ENCODE measurements around the gene KRTAP9-8.
"Not testable (repeated sequence)": the region's sequence is repeated elsewhere in the genome, so short reads cannot be mapped to it uniquely, and the experiment has no call there.

KRTAP9-8 gene, protein sequence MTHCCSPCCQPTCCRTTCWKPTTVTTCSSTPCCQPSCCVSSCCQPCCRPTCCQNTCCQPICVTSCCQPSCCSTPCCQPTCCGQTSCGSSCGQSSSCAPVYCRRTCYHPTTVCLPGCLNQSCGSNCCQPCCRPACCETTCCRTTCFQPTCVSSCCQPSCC

DNA sequence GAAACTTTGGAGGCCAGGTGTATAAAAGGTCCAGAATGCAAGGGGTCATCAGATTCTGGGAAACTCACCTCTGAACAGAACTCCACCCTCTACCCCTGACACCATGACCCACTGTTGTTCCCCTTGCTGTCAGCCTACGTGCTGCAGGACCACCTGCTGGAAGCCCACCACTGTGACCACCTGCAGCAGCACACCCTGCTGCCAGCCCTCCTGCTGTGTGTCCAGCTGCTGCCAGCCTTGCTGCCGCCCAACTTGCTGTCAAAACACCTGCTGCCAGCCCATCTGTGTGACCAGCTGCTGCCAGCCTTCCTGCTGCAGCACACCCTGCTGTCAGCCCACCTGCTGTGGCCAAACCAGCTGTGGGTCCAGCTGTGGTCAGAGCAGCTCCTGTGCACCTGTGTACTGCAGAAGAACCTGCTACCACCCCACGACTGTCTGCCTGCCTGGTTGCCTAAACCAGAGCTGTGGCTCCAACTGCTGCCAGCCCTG, at the start of gene KRTAP9-8:
TSS of gene KRTAP9-8 (plus strand) at position 51 of the 489 bp plus-strand sequence. CDS start at position 104, 53 bp downstream.
- not testable (repeated sequence) for DNase-seq (ENCODE audit: low read depth in 2 of 2); H3K4me3 ChIP-seq (replicated peaks in 1 of 2; ENCODE audit: low read depth in 2 of 2, low read length in 2 of 2)

DNA sequence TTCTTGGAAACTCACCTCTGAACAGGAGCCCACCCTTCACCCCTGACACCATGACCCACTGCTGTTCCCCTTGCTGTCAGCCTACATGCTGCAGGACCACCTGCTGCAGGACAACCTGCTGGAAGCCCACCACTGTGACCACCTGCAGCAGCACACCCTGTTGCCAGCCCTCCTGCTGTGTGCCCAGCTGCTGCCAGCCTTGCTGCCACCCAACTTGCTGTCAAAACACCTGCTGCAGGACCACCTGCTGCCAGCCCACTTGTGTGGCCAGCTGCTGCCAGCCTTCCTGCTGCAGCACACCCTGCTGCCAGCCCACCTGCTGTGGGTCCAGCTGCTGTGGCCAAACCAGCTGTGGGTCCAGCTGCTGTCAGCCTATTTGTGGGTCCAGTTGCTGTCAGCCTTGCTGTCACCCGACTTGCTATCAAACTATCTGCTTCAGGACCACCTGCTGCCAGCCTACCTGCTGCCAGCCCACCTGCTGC, 47.9 kb upstream of the KRTAP9-8 start, which contains the start of gene KRTAP9-1:
TSS of gene KRTAP9-1 (plus strand) at position 51 of the 482 bp plus-strand sequence. CDS start at position 51, 0 bp downstream.
- not testable (repeated sequence) for DNase-seq (ENCODE audit: low read depth in 2 of 2); H3K4me3 ChIP-seq (replicated peaks in 1 of 2; ENCODE audit: low read depth in 2 of 2, low read length in 2 of 2)

DNA sequence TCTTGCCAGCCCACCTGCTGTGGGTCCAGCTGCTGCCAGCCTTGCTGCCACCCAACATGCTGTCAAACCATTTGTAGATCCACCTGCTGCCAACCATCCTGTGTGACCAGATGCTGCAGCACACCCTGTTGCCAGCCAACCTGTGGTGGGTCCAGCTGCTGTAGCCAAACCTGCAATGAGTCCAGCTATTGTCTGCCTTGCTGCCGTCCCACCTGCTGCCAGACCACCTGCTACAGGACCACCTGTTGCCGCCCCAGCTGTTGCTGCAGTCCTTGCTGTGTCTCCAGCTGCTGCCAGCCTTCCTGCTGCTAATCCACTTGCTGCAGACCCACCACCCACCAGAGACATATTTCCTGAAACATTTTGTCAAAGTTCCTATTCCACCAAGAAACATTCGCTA, 47.5 kb upstream of the KRTAP9-8 start:
- DNase-seq (ENCODE audit: low read depth in 2 of 2) = no peak
- TF ChIP-seq, protein P1, sequence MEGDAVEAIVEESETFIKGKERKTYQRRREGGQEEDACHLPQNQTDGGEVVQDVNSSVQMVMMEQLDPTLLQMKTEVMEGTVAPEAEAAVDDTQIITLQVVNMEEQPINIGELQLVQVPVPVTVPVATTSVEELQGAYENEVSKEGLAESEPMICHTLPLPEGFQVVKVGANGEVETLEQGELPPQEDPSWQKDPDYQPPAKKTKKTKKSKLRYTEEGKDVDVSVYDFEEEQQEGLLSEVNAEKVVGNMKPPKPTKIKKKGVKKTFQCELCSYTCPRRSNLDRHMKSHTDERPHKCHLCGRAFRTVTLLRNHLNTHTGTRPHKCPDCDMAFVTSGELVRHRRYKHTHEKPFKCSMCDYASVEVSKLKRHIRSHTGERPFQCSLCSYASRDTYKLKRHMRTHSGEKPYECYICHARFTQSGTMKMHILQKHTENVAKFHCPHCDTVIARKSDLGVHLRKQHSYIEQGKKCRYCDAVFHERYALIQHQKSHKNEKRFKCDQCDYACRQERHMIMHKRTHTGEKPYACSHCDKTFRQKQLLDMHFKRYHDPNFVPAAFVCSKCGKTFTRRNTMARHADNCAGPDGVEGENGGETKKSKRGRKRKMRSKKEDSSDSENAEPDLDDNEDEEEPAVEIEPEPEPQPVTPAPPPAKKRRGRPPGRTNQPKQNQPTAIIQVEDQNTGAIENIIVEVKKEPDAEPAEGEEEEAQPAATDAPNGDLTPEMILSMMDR (IDR thresholded peaks at IDR 0.05; ENCODE audit: low read depth, low read length) = no peak
- no peak overlapping the region for H3K4me3 ChIP-seq (replicated peaks in 1 of 2; ENCODE audit: low read depth in 2 of 2, low read length in 2 of 2)

DNA sequence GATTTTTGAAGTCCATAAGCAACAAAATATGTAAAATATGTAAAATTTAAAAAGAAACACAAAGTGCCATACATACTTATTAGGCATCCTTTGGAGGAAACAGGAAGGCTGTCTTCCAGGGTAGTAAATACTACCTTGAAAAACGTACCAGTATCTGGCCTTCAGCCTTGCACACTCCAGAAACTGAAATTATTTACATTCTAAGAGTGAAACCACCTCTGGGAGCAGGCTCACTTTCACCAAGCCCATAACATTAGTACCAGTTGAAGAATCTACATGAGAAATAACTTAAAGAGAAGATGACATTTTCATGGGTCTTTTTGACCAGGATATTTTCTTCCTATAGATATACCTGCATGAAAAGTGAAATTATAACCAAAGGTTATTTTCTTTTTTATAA, 41.7 kb upstream of the KRTAP9-8 start:
- no peak overlapping the region for H3K4me3 ChIP-seq (replicated peaks in 1 of 2; ENCODE audit: low read depth in 2 of 2, low read length in 2 of 2)
- DNase-seq (ENCODE audit: low read depth in 2 of 2) = no peak
- TF ChIP-seq, protein P1 (IDR thresholded peaks at IDR 0.05; ENCODE audit: low read depth, low read length) = no peak

DNA sequence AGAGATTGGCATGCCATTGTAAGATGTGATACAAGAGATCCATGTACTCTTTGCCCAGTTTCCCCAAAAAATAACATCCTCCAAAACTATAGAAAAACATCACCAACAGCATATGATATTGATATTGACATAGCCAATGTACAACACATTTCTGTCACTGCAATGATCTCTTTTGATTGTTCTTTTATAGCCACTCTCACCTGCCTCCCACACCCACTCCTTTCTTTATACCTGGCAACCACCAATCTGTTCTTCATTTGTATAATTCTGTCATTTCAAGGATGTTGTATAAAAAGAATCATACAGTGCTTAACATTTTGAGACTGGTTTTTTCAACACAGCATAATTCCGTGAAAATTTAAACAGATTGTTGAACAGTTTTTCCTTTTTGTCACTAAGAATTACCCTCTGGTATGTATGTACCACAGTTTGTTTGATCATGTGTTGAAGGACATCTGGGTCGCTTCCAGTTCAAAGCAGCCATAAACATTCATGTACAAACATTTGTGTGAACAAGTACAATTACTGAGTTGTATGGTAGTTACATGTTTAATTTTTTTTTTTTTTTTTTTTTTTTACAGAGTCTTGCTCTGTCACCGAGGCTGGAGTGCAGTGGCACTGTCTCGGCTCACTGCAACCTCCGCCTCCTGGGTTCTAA, 38.2 kb upstream of the KRTAP9-8 start:
- DNase-seq (ENCODE audit: low read depth in 2 of 2) = no peak
- TF ChIP-seq, protein P1 (IDR thresholded peaks at IDR 0.05; ENCODE audit: low read depth, low read length) = no peak
- H3K4me3 ChIP-seq (replicated peaks in 1 of 2; ENCODE audit: low read depth in 2 of 2, low read length in 2 of 2) = no peak overlapping the region

DNA sequence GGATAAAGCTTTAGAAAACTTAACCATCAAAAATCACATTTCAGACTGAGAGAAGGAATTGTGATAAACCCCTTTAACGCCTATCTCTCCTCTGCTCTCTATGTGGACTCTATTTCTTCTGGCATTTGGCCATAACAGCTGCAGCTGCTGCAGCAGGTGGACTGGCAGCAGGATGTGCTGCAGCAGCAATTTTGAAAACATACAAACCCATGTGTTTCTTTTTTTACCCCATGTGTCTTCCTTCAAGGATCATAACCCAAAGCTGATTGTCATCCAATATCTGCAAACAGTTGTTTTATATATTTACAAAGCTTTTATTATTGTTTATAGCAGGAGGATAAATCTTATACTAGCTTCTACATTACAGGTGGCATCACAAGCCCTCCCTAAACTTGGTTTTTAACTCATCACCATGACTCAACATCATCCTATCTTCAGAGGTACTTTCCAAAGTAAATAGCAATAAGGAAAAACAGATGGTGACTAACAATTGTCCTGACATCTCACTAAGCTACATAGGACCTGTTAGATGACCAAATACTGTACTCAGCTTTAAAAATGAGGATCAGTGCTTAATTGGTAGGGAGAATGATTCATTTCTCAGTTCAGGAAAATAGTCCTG, 25.8 kb upstream of the KRTAP9-8 start:
- TF ChIP-seq, protein P1 (IDR thresholded peaks at IDR 0.05; ENCODE audit: low read depth, low read length) = no peak
- peak in 1 of 2 donors; percentile 36 for DNase-seq (ENCODE audit: low read depth in 2 of 2)
- no peak overlapping the region for H3K4me3 ChIP-seq (replicated peaks in 1 of 2; ENCODE audit: low read depth in 2 of 2, low read length in 2 of 2)

DNA sequence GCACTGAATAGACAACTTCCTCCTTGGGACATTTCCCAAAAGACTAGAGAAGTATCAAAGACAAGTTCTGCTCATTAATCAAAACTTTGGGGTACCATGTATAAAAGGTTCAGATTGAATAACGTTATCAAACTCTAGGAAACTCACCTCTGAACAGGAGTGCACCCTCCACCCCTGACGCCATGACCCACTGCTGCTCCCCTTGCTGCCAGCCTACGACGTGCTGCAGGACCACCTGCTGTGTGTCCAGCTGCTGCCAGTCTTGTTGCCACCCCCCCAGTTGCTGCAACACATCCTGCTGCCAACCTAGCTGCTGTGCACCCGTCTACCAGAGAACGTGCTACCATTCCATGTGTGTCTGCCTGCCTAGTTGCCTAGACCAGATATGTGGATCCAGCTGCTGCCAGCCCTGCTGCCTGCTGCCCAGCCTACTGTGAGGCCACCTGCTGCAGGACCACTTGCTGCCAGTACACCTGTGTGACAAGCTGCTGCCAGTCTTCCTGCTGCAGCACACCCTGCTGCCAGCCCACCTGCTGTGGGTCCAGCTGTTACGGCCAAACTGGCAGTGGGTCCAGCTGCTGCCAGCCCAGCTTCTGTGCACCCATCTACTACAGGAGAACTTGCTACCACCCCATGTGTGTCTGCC, 25.2 kb upstream of the KRTAP9-8 start:
- DNase-seq (ENCODE audit: low read depth in 2 of 2) = no peak
- no peak overlapping the region for H3K4me3 ChIP-seq (replicated peaks in 1 of 2; ENCODE audit: low read depth in 2 of 2, low read length in 2 of 2)
- TF ChIP-seq, protein P1 (IDR thresholded peaks at IDR 0.05; ENCODE audit: low read depth, low read length) = no peak

All from cardiac fibroblast (primary cell).